ENCODE results near the gene TNP1. TPM values are rescaled to one million over a fixed set of nuclear protein-coding genes. Genes with fewer than 3 reads are reported as not detected.

The TNP1 gene
- total RNA-seq, 1 donor from 2014 or later: not detected

GRCh38 chr2:216860426-216861137 lies 718 bp upstream of the TNP1 start:
- H3K36me3 Mint-ChIP-seq: no peaks in the 10 kb centered on the region
- peaks cover 8% of the 10 kb centered on the region for H3K4me1 Mint-ChIP-seq
- H3K9me3 Mint-ChIP-seq: no peaks in the 10 kb centered on the region
- TF ChIP-seq CTCF (IDR thresholded peaks at IDR 0.05; ENCODE audit: unreplicated experiment): no peak
- H3K4me3 Mint-ChIP-seq: no peak overlapping the region
- H3K27me3 Mint-ChIP-seq (ENCODE audit: low read depth): peaks cover 19% of the 10 kb centered on the region
- H3K27ac Mint-ChIP-seq: no peak overlapping the region
- no peak for DNase-seq (ENCODE audit: low spot score in 2 of 2, unreplicated experiment in 2 of 2)

- H3K9me3 Mint-ChIP-seq: no peaks in the 10 kb centered on the region
- no peak overlapping the region for H3K4me3 Mint-ChIP-seq
- H3K27ac Mint-ChIP-seq: no peak overlapping the region
- no peak for TF ChIP-seq CTCF (IDR thresholded peaks at IDR 0.05; ENCODE audit: unreplicated experiment)
- DNase-seq (ENCODE audit: low spot score in 2 of 2, unreplicated experiment in 2 of 2): no peak
- peaks cover 18% of the 10 kb centered on the region for H3K27me3 Mint-ChIP-seq (ENCODE audit: low read depth)
- H3K36me3 Mint-ChIP-seq: no peaks in the 10 kb centered on the region
- H3K4me1 Mint-ChIP-seq: peaks cover 8% of the 10 kb centered on the region
Observed at GRCh38 chr2:216858312-216858711, 1.6 kb downstream of the TNP1 start.

- Mint-ChIP-seq H3K27me3 (ENCODE audit: low read depth) (peaks cover 13% of the 10 kb centered on the region), H3K27ac (no peak overlapping the region), H3K4me1 (peaks cover 8% of the 10 kb centered on the region), H3K36me3 (no peaks in the 10 kb centered on the region), H3K9me3 (no peaks in the 10 kb centered on the region), H3K4me3 (no peak overlapping the region)
- TF ChIP-seq CTCF (IDR thresholded peaks at IDR 0.05; ENCODE audit: unreplicated experiment): no peak
- DNase-seq (ENCODE audit: low spot score in 2 of 2, unreplicated experiment in 2 of 2): no peak
Observed at GRCh38 chr2:216857131-216857550, 2.7 kb downstream of the TNP1 start.

- no peaks in the 10 kb centered on the region for H3K9me3 Mint-ChIP-seq
- no peak overlapping the region for H3K27ac Mint-ChIP-seq
- no peaks in the 10 kb centered on the region for H3K36me3 Mint-ChIP-seq
- H3K27me3 Mint-ChIP-seq (ENCODE audit: low read depth): peaks cover 9% of the 10 kb centered on the region
- H3K4me3 Mint-ChIP-seq: no peak overlapping the region
- DNase-seq (ENCODE audit: low spot score in 2 of 2, unreplicated experiment in 2 of 2): no peak
- peaks cover 9% of the 10 kb centered on the region for H3K4me1 Mint-ChIP-seq
- TF ChIP-seq CTCF (IDR thresholded peaks at IDR 0.05; ENCODE audit: unreplicated experiment): no peak
Observed at GRCh38 chr2:216856406-216857065, 3.3 kb downstream of the TNP1 start.

- H3K36me3 Mint-ChIP-seq: no peaks in the 10 kb centered on the region
- no peak overlapping the region for H3K27ac Mint-ChIP-seq
- H3K4me1 Mint-ChIP-seq: peaks cover 17% of the 10 kb centered on the region
- H3K4me3 Mint-ChIP-seq: no peak overlapping the region
- peaks cover 9% of the 10 kb centered on the region for H3K27me3 Mint-ChIP-seq (ENCODE audit: low read depth)
- DNase-seq (ENCODE audit: low spot score in 2 of 2, unreplicated experiment in 2 of 2): no peak
- no peaks in the 10 kb centered on the region for H3K9me3 Mint-ChIP-seq
- no peak for TF ChIP-seq CTCF (IDR thresholded peaks at IDR 0.05; ENCODE audit: unreplicated experiment)
Observed at GRCh38 chr2:216855605-216856004, 4.3 kb downstream of the TNP1 start.
